GM13977 (cell line): Measurements from ENCODE around the gene SLBP.

Experiments
- DNase-seq: peaks from one replicate; pipeline ENCODE4 v3.0.0; 2012; ENCODE audit warnings: low spot score
- in situ Hi-C: fragments of 300-500 bp; cut with MboI; formaldehyde crosslinking; loops from one replicate; pipeline ENCODE4 v1.12.0; 2022; ENCODE audit warnings: low sequenced_read_pairs, low pct_unique_long_range_greater_than_20kb, mixed read lengths, inconsistent platforms; ENCODE audit not compliant: unreplicated experiment
- TF ChIP-seq, protein P1 (sequence below): IDR thresholded peaks from 2 replicates; pipeline ENCODE4 v1.5.1; 2012; ENCODE audit warnings: mild to moderate bottlenecking, control low read depth; ENCODE audit not compliant: insufficient read depth; ENCODE audit errors: extremely low read depth, missing control alignments

Gene SLBP

GRCh38 chr4:1739358-1739757 is 27.2 kb upstream of the SLBP start:
- no peak for DNase-seq
- TF ChIP-seq, protein P1, sequence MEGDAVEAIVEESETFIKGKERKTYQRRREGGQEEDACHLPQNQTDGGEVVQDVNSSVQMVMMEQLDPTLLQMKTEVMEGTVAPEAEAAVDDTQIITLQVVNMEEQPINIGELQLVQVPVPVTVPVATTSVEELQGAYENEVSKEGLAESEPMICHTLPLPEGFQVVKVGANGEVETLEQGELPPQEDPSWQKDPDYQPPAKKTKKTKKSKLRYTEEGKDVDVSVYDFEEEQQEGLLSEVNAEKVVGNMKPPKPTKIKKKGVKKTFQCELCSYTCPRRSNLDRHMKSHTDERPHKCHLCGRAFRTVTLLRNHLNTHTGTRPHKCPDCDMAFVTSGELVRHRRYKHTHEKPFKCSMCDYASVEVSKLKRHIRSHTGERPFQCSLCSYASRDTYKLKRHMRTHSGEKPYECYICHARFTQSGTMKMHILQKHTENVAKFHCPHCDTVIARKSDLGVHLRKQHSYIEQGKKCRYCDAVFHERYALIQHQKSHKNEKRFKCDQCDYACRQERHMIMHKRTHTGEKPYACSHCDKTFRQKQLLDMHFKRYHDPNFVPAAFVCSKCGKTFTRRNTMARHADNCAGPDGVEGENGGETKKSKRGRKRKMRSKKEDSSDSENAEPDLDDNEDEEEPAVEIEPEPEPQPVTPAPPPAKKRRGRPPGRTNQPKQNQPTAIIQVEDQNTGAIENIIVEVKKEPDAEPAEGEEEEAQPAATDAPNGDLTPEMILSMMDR: no peak
- in situ Hi-C loops: loop anchor here (25.0 kb wide), 1 partner anchor 448 kb away; no protein-coding TSS in a partner anchor

- in situ Hi-C loops: loop anchor here (25.0 kb wide), 1 partner anchor 449 kb away; no protein-coding TSS in a partner anchor
- TF ChIP-seq, protein P1: no peak
- no peak for DNase-seq
Observed at GRCh38 chr4:1738410-1738809, 26.3 kb upstream of the SLBP start.

GRCh38 chr4:1737666-1738065 is 25.5 kb upstream of the SLBP start:
- in situ Hi-C loops: loop anchor here (25.0 kb wide), 1 partner anchor 450 kb away; no protein-coding TSS in a partner anchor
- DNase-seq: no peak
- TF ChIP-seq, protein P1: no peak

- in situ Hi-C loops: loop anchor here (25.0 kb wide), 1 partner anchor 450 kb away; no protein-coding TSS in a partner anchor
- no peak for DNase-seq
- TF ChIP-seq, protein P1: no peak
Observed at GRCh38 chr4:1736812-1737211, 24.7 kb upstream of the SLBP start.

DNA sequence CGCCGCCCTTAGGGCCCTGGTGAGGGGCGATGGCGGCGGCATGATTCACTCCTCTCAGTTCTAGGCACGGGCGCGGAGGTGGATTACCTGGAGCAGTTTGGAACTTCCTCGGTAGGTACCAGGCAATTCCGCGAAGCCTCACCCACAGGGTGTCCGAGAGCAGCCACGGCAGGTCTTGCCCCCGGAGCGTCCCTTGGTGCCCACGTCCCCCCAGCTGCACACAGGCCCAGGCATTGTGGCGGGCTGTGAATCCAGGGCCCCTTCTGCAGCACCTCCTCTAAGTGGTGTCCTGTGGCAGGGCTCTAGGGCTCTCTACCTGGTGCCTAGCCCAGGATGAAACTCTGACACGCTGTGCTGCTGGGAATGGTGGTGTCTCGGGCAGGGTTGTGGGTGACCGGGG is 23.1 kb upstream of the SLBP start:
- TF ChIP-seq, protein P1: no peak
- in situ Hi-C loops: loop anchor here (25.0 kb wide), 1 partner anchor 452 kb away; no protein-coding TSS in a partner anchor
- no peak for DNase-seq

- TF ChIP-seq, protein P1: no peak
- DNase-seq: no peak
- in situ Hi-C loops: loop anchor here (25.0 kb wide), 1 partner anchor 454 kb away; no protein-coding TSS in a partner anchor
Observed at GRCh38 chr4:1732911-1733310, 20.8 kb upstream of the SLBP start.
